ENCODE results near the gene PCNT.
"Not testable (repeated sequence)": the region's sequence is repeated elsewhere in the genome, so short reads cannot be mapped to it uniquely, and the experiment has no call there.

Gene PCNT

DNA sequence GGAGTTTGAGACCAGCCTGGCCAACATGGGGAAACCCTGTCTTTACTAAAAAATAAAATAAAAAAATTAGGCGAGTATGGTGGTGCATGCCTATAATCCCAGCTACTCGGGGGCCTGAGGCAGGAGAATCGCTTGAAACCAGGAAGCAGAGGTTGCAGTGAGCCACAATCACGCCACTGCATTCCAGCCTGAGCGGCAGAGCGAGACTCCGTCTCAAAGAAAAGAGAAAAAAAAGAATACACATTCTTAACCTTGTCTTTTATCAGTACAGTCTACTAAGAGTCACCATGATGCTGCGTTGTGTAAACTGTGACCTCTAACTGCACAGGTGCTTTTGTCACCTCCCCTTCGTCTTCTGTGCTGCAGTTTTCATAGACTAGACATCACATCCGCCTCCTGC lies 37.2 kb downstream of the PCNT start:
- DNase-seq (ENCODE audit: low spot score), result no peak

DNA sequence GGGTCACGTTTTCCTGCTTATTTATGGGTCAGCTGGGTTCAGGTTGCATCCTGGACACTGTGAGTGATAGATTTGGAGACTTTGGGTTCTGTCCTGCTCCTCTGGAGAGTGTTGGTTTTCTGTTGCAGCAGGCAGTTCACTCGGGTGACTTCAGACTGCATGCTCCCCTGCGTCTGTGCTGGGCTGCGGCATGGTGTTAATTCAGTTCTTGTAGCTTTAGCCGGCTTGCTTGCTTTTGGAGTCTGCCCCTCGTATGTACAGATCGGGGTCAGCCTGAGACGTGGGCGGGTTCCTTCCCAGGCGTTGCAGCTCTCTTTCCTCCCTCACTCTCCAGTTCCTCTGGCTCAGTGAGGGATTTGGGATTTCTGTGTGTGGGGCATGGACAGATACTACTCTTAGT lies 38.0 kb downstream of the PCNT start:
- DNase-seq (ENCODE audit: low spot score), result no peak

DNA sequence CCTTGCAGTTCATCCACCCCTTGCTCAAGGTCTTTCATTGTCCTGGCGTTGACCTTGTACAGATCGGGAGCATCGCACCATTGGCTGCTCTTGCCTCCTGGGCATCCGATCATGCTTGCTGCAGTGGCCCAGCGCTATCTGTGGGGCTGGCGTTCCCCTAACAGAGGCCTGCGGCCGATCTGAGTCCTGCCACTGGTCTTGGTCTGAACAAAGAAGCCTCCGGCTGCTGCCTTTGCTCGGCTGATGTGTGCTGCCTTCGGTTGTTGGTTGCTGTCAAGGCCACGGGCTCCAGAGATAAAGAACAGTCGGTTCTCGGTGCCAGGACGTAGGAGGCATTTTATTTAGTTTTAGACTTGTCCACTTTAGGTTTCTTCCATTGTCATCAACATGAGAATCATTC lies 39.0 kb downstream of the PCNT start:
- DNase-seq (ENCODE audit: low spot score), result no peak

DNA sequence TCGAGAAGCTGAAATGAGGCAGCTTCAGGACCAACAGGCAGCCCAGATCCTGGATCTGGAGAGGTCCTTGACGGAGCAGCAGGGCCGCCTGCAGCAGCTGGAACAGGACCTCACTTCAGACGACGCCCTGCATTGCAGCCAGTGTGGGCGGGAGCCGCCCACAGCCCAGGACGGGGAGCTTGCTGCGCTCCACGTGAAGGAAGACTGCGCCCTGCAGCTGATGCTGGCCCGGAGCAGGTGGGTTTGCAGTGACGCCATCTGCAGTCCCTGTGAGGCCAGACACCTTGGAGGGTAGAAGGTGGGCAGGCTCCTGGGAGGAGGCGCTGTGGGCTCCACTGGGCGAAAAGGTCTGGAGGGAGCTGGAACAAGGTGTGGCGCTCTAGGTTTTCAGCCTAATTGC lies 39.7 kb downstream of the PCNT start:
- no peak for DNase-seq (ENCODE audit: low spot score)

DNA sequence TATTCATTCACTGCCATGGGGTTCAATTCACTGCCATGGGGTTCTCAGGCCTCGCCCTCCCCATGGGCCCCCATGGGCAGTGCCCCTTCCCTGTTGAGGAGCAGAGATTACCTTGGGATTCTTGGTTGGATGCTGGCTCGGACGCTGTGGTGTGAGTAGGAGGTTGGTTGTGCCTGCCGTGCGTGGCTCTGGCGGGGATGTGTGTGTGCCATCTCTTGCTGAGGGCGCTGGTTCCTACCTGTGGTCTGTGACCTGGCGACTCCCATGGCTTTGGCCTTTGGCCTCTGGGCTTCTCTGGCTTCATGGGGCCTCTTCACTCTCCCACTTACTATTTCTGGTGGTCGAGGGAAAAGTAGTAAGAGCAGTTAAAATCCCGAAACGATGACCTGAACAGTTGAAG lies 42.1 kb downstream of the PCNT start:
- DNase-seq (ENCODE audit: low spot score), result no peak

DNA sequence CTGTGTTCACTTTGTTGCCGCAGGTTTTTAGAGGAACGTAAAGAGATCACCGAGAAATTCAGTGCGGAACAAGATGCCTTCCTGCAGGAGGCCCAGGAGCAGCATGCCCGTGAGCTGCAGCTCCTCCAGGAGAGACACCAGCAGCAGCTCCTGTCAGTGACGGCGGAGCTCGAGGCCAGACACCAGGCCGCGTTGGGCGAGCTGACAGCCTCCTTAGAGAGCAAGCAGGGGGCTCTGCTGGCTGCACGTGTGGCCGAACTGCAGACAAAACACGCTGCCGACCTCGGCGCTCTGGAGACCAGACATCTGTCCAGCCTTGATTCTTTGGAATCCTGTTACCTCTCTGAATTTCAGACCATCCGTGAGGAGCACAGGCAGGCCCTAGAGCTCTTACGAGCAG lies 42.6 kb downstream of the PCNT start:
- DNase-seq (ENCODE audit: low spot score), result no peak

DNA sequence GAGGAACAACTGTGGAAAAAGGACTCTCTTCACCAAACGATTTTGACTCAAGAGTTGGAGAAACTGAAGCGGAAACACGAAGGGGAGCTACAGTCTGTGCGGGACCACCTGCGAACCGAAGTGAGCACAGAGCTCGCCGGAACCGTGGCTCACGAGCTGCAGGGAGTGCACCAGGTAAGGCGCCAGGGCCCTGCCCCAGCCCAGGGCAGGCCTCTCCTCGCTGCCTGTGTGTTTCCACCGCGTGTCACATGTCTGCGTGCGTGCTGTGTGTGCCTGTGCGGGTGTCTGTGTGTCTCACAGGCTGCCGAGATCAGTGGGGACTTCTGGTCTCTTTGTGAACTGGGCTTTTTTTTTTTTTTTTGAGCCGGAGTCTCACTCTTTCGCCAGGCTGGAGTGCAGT lies 43.0 kb downstream of the PCNT start:
- DNase-seq (ENCODE audit: low spot score), result no peak

DNA sequence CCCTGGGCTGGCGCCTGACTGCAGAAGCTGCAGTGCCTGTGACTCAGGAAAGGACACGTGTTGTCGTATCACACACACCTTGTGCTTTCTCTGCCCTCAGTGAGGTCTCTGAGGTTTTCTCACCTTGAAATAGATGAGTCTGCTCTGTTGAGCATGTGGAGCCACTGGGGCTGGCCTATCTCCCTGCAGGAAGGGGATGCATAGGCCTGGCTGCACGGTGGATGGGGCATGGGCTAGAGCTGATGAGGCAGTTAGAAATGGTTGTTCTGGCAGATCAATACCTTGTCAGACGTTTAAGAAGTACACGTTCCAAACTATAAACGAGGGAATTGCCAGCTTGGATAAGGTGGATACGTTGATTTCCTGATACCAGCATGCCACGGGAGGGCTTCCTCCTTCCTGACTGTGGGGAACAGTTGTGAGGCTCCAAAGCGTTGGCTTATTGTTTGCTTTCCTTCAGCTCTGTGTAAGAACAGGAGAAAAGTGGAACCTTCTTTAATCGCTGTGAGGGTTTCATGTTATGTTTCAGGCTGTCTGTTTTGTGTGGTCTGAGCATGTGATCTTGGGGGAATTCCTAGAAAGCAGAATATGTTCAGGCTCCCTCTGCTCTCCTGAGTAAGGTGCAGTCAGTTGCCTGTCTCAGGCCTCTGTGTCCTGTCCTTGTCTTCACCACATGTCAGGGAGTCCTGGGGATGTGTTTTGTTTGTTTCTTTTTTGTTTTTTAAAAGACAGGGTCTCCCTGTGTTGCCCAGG lies 44.8 kb downstream of the PCNT start:
- DNase-seq (ENCODE audit: low spot score), result no peak

DNA sequence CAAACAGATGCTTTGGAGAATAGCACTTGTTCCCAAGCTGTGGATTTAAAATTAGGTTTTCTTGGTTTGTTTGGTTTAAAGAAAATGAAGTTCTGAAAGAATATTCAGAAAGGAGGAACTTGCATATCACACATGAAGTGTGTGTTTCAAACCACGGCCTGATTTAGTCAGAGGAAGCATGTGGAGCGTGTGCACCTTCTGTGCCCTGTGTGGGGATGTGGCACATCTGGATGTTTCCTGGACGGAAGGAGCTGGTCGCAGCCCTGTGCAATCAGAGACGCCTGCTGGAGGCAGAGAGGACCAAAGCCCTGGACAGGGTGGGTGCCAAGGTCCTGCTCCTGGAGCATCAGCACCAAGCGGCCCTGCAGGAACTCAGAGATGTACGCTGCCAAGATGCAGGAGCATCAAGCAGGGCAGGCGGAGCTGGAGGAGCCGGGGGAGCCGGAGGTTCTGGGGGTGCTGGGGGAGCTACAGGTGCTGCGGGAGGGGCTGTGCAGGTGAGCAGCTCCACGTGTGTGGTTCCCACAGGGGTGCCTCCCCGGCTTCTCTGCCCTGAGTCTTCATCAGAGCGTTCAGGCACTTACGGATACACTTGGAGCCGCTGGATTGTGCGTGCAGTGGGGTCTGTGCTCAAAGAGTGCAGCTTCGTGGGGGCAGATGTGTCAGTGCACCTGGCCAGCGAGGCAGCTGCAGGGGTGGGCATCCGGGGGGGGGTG lies 45.7 kb downstream of the PCNT start:
- DNase-seq (ENCODE audit: low spot score), result no peak

DNA sequence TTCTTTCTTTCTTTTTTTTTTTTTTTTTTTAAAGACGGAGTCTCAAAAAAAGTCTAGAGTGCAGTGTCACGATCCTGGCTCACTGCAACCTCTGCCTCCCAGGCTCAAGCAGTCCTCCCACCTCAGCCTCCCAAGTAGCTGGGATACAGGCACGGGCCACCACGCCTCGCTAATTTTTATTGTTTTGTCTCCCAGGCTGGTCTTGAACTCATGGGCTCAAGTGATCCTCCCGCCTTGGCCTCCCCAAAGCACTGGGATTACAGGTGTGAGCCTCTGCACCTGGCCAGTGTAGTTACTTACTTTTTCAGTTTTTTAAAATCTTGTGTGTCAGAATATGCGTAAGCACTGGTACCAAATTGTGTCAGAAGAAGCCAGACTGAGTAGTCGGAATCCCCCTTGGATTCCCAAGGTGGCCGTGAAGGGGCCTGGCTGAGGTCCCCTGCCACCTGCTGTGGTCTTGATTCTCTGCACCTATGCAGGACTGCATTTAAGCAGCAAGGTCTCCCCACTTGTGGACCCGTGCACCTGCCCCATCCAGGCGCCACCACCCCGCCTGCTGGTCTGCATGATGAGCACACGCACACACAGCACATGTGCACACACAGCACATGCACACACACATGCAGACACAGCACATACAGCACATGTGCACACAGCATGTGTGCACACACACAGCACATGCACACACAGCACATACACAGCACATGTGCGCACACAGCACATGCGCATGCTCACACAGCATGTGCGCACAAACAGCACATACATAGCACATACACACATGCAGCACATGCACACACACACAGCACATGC lies 47.5 kb downstream of the PCNT start:
- DNase-seq (ENCODE audit: low spot score), result no peak

DNA sequence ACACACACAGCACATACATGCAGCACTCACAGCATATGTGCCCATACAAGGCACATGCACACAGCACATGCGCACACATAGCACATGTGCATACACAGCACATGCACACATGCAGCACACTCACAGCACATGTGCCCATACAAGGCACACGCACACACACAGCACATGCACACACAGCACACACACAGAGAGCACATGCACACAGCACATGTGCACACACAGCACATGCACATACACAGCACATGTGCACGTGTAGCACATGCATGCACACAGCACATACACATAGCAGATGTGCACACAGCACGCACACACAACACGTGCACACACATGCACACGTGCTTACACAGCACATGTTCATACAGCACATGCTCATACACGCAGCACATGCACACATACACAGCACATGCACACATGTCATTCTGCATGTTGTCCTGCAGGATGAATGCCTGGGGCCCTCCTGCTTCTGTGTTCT lies 48.1 kb downstream of the PCNT start:
- no peak for DNase-seq (ENCODE audit: low spot score)

DNA sequence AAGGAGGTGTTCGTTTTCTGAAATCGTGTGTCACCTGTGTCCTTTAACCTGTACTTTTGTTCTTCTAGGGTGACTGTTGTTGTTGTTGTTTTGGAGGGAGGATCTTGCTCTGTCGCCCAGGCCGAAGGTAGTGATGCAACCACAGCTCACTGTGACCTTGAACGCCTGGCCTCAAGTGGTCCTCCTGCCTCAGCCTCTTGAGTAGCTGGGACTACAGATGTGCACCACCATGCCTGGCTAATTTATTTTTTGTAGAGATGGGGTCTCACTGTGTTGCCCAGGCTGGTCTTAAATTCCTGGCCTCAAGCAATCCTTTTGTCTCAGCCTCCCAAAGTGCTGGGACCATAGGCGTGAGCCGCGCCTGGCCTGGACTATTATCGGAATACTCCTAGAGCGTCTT lies 49.0 kb downstream of the PCNT start:
- not testable (repeated sequence) for DNase-seq (ENCODE audit: low spot score)

DNA sequence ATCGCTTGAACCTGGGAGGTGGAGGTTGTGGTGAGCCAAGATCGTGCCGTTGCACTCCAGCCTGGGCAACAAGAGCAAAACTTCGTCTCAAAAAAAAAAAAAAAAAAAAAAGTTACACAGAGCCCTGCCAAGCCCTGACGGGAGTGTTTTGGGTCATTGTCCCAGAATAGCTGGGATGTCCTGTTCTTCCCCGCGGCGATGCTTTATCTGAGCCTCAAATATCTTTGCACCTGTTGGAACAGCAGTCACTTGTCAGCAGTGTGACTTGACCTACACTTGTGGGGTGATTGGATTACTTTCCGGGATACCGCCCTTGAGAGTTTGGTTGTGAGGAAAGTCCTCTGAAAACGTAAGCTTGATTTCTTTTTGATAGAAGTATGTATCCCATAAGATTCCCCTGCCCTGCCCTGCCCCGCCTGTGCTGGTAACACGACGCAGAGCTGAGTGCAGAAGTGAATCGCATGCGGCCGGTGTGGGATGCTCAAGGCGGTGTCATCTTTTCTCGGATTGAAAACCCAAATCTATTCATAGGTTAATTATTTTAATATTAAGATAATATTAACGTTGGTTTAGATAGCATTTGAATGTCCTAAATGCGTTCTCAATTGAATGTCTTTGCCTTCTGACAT lies 50.9 kb downstream of the PCNT start:
- DNase-seq (ENCODE audit: low spot score), result no peak

DNA sequence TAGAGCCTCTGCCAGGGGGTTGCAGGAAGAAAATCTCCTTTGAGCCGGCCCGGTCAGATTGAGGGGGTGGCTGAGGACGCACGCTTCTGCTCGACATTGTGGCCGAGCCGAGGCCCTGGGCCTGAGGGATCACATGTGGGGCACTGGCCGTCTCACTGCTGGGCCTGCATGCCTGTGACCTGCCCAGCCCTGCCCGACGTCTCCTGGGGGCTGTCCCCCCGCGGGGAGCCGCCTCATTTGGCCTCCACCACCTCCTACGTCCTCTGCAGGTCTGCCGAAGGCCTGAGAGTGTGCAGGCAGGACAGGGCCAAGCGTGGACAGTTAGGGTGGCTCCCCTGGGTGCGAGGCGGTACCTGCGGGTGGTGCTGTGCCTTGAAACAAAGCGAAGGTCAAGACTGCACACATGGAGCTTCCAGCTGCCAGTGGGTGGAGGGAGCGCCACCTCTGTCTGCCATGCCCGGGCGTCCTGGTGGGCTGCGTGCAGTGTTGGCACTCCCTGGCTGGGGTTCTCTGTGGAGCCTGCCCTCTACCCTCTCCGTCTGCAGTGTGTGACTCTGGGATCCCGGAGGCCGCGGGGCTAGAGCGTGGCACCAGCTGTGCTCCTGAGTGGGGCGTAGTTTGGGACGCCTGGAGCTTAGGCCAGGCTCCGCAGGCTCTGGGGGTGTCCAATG lies 51.7 kb downstream of the PCNT start:
- no peak for DNase-seq (ENCODE audit: low spot score)

DNA sequence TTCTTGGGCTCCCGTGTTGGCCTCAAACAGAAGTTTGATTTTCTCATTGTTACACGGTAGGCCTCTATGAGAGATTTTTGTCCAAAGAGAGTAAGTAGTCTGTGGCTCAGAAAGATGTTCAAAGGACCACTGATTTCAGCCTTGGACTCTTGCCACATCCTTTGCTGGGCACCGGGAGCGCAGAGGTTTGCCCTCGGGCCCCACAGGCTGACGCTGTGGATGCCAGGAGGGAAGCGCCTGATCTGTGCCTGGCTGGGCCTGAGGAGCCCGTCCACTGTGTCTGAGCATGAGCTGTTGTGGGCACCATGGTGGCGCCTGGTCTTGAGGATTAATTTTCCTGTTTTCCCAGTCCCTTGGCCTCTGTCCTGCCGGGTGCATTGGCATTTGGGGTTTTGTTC lies 52.3 kb downstream of the PCNT start:
- no peak for DNase-seq (ENCODE audit: low spot score)

DNA sequence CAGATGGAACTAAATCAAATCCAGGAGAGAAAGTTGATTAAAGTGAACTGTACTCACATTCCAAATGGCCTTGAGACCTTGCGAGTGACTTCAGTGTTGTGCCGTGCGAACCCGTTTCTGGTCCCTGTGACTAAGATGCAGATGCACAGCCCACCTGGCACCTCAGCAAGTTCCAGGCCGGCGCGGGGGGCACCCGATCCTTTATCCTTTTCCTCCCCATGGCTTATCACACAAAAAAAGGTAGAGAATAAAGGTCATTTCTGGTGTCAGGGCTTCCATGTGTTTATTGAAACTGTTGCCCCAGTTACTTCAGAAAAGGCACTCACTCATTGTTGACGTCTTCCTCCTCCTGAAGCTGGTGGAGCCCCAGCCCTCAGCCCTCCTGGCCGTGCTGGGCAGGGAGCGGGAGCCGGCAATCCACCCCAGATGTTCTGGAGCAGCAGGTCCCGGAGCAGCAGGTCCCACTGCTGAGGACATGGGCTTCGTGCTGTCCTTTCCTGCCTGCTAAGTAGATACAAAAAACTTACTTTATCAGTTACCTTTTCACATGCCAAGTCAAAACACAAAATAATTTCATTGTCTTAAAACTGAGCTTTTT lies 53.0 kb downstream of the PCNT start:
- DNase-seq (ENCODE audit: low spot score), result no peak

DNA sequence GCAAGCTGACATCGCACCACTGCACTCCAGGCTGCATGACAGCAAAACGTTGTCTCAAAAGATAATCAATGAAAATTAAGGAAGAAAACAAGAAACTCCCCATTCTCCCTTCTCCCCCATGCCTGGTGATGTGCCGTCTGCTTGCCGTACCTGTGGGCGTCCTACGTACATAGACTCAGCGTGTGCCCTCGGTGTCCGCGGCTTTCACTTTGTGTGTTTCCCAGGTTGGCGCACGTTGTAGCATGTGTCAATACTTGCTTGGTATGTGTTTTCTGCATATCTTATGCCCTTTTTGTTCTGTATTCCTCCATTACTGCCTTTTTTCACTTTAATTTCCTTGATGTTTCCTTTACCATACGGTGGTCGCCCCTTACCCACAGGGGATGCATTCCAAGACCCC lies 53.8 kb downstream of the PCNT start:
- no peak for DNase-seq (ENCODE audit: low spot score)

DNA sequence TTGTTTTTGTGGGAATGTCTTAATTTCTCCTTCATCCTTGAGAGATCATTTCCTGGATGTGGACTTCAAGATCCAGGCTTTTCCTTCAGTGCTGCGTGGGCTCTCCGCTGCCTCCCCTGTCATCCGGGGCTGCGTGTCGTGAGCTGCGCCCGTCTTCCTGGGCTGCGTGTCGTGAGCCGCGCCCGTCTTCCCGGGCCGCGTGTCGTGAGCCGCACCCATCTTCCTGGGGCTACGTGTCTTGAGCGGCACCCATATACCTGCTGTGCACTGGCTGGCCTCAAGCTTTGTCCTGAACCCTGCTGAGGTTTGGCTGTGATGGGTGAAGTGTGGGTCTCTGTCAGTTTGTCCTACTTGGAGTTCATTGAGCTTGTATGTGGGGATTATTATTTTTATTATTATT lies 55.1 kb downstream of the PCNT start:
- no peak for DNase-seq (ENCODE audit: low spot score)

DNA sequence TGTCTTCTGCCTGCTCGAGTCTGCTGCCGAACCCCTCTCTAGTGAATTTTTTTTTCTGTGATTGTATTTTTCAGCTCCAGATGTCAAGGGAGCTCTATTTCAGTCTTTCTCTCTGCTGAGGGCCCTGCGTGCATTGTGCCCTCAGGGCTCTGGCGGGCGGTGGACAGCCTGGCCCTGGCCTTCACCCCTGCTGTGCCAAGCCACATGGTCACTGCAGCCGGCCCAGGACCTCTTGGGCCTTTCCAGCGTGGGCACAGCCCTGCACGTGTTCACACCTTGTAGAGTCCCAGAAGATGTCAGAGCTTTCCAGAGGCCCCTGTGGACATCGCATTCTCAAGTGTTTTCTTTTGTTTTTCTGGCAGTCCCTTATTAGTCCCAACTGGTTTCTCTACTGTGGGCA lies 55.7 kb downstream of the PCNT start:
- DNase-seq (ENCODE audit: low spot score), result no peak

DNA sequence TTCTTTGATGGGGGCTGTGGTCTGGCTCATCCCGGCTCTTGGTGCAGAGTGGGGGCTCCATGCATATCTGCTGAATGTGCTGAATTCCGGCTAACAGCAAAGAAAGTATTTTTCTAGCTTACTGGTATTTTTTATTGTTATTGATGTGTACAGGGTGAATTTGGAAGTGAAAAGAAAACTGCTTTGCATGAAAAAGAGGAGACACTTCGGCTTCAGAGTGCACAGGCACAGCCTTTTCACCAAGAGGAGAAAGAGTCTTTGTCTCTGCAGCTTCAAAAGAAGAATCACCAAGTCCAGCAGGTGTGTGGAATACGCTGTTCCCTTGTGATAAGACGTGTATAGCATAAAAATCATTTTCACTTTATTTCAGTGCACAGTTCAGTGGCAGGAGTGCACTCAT lies 57.6 kb downstream of the PCNT start:
- DNase-seq (ENCODE audit: low spot score), result no peak

DNA sequence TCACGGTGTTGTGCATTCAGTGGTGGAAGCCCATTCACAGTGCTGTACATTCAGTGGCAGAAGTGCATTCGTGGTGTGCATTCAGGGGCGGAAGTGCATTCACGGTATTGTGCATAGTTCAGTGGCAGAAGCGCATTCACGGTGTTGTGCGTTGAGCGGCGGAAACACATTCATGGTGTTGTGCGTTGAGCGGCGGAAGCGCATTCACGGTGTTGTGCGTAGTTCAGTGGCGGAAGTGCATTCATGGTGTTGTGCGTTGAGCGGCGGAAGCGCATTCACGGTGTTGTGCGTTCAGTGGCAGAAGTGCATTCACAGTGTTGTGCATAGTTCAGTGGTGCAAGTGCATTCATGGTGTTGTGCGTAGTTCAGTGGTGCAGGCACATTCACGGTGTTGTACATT lies 60.6 kb downstream of the PCNT start:
- no peak for DNase-seq (ENCODE audit: low spot score)
